GM12878 (cell line): Measurements from ENCODE around the gene RAD23B. TPM values are rescaled to one million over a fixed set of nuclear protein-coding genes. Genes with fewer than 3 reads are reported as not detected.

Source experiments
- ATAC-seq: fragments of 200-7000 bp; cut with Tn5 transposase; 3 replicates; pipeline ENCODE4 v1.9.1; 2020; ENCODE audit warnings: mild to moderate bottlenecking, moderate library complexity
- BruUV-seq: library from RNA; stranded (reverse); fragments of 400-500 nt; replicated peaks from 2 replicates; lab custom pipeline; 2021; lab: Mats Ljungman, UMichigan
- CTCF ChIA-PET: fragments of 300-600 bp; sonication (Branson Sonifier 250); formaldehyde crosslinking; extraction: SDS; loops from one replicate; lab custom pipeline; 2021; ENCODE audit warnings: inconsistent platforms; lab: Yijun Ruan, JAX
- POLR2A ChIA-PET: fragments of 350-600 bp; formaldehyde crosslinking; extraction: SDS; loops from one replicate; lab custom pipeline; 2021; ENCODE audit warnings: inconsistent platforms; lab: Charles Lee
- RAD21 ChIA-PET: fragments of 300-600 bp; sonication (Branson Sonifier 250); formaldehyde crosslinking; loops from one replicate; lab custom pipeline; 2023; ENCODE audit warnings: antibody characterized with exemption; ENCODE audit not compliant: unreplicated experiment; lab: Charles Lee
- SMC1A ChIA-PET: fragments of 300-600 bp; sonication (Branson Sonifier 250); formaldehyde crosslinking; loops from one replicate; lab custom pipeline; 2023; ENCODE audit not compliant: unreplicated experiment, uncharacterized antibody; lab: Charles Lee
- DNase-seq: peaks from one replicate; pipeline ENCODE4 v3.0.0-alpha.2; 2011; ENCODE audit warnings: low read depth, low spot score
- FAIRE-seq: peaks from 3 replicates; lab custom pipeline; 2011; peaks lifted over from hg19 to GRCh38; lab: Jason Lieb, UNC
- H2AFZ ChIP-seq: 2 replicates; pipeline ENCODE4 v1.6.0; 2011; ENCODE audit warnings: low read depth, low read length, control low read depth; ENCODE audit not compliant: control insufficient read depth
- H3K27ac ChIP-seq: 2 replicates; pipeline ENCODE4 v1.5.1; 2011; ENCODE audit warnings: control low read depth; ENCODE audit not compliant: control insufficient read depth, insufficient read depth
- H3K27me3 ChIP-seq, 2 experiments: replicated peaks in 1 of 2; 2 replicates each; pipeline versions ENCODE4 v1.6.0 to v1.6.1; 2011; ENCODE audit warnings: low read length in 1 of 2; ENCODE audit not compliant: control insufficient read depth in 2 of 2, insufficient read depth in 2 of 2
- H3K36me3 ChIP-seq, 2 experiments: 2 replicates each; pipeline ENCODE4 v1.5.1; 2011; ENCODE audit warnings: low read length in 1 of 2; ENCODE audit not compliant: control insufficient read depth in 2 of 2, insufficient read depth in 2 of 2
- H3K4me1 ChIP-seq: 2 replicates; pipeline ENCODE4 v1.6.1; 2011; ENCODE audit warnings: mild to moderate bottlenecking, low read length, moderate library complexity, mixed read lengths; ENCODE audit not compliant: control insufficient read depth, insufficient read depth
- H3K4me2 ChIP-seq: 2 replicates; pipeline ENCODE4 v1.6.0; 2011; ENCODE audit warnings: control low read depth; ENCODE audit not compliant: control insufficient read depth, insufficient read depth
- H3K4me3 ChIP-seq: fragments of 200-600 bp; sonication (generic); 2 replicates; pipeline ENCODE4 v1.5.1; 2016
- H3K79me2 ChIP-seq: 2 replicates; pipeline ENCODE4 v1.6.0; 2011; ENCODE audit warnings: low read length; ENCODE audit not compliant: control insufficient read depth, insufficient read depth
- H3K9ac ChIP-seq: 2 replicates; pipeline ENCODE4 v1.8.0; 2011; ENCODE audit warnings: low read length, control low read depth, mixed read lengths; ENCODE audit not compliant: control insufficient read depth, insufficient read depth
- H3K9me3 ChIP-seq: replicated peaks from 3 replicates; pipeline ENCODE4 v1.5.1; 2011; ENCODE audit warnings: mild to moderate bottlenecking, low read length; ENCODE audit not compliant: control insufficient read depth, insufficient read depth
- H4K20me1 ChIP-seq: 2 replicates; pipeline ENCODE4 v1.6.0; 2011; ENCODE audit not compliant: control insufficient read depth, insufficient read depth
- ATF2 ChIP-seq: IDR thresholded peaks from 2 replicates; pipeline ENCODE4 v1.6.1; 2012; ENCODE audit warnings: low read length, inconsistent platforms
- E2F8 ChIP-seq: fragments of 450-650 bp; IDR thresholded peaks from 2 replicates; pipeline ENCODE4 v1.6.1; 2018; ENCODE audit warnings: mild to moderate bottlenecking, low read depth, moderate library complexity; ENCODE audit not compliant: partially characterized antibody
- FOS ChIP-seq: IDR thresholded peaks from 3 replicates; pipeline ENCODE4 v1.6.1; 2011; ENCODE audit warnings: borderline replicate concordance; ENCODE audit not compliant: insufficient read length; ENCODE audit errors: extremely low read depth
- IKZF1 ChIP-seq: fragments of 450-650 bp; conservative IDR thresholded peaks from 2 replicates; pipeline ENCODE4 v1.6.1; 2017; ENCODE audit warnings: antibody characterized with exemption, mild to moderate bottlenecking
- MLLT1 ChIP-seq: fragments of 450-650 bp; IDR thresholded peaks from 2 replicates; pipeline ENCODE4 v1.6.1; 2016; ENCODE audit warnings: mild to moderate bottlenecking
- NFIC ChIP-seq: IDR thresholded peaks from 2 replicates; pipeline ENCODE4 v1.6.1; 2012; ENCODE audit warnings: low read depth, mild to moderate bottlenecking, inconsistent platforms, low read length, moderate library complexity
- NR2C2 ChIP-seq: IDR thresholded peaks from 2 replicates; pipeline ENCODE4 v1.6.1; 2011; ENCODE audit warnings: borderline replicate concordance, low read depth; ENCODE audit not compliant: control insufficient read depth, insufficient read length
- POLR2AphosphoS2 ChIP-seq: IDR thresholded peaks from 2 replicates; pipeline ENCODE4 v1.6.1; 2011; ENCODE audit warnings: low read depth, mild to moderate bottlenecking, low read length, improper control_type of control experiment, moderate library complexity
- SMAD5 ChIP-seq: IDR thresholded peaks from 2 replicates; pipeline ENCODE4 v1.6.1; 2016; ENCODE audit warnings: antibody characterized with exemption, low read depth
- SP1 ChIP-seq: IDR thresholded peaks from one replicate; pipeline ENCODE4 v1.6.1; 2011; ENCODE audit warnings: low read depth, low read length
- SUZ12 ChIP-seq: fragments of 200-600 bp; sonication (generic); IDR thresholded peaks from one replicate; pipeline ENCODE4 v1.6.1; 2018; ENCODE audit warnings: antibody characterized with exemption, mild to moderate bottlenecking; ENCODE audit not compliant: unreplicated experiment
- TARDBP ChIP-seq: IDR thresholded peaks from 2 replicates; pipeline ENCODE4 v1.6.1; 2016; ENCODE audit warnings: borderline replicate concordance
- ZBTB11 ChIP-seq: fragments of 450-650 bp; formaldehyde crosslinking; IDR thresholded peaks from 2 replicates; pipeline ENCODE4 v1.5.0; 2022; ENCODE audit warnings: mild to moderate bottlenecking, missing genetic modification characterization
- ZNF207 ChIP-seq: fragments of 450-650 bp; IDR thresholded peaks from 2 replicates; pipeline ENCODE4 v1.6.1; 2014; ENCODE audit warnings: antibody characterized with exemption, mild to moderate bottlenecking, borderline replicate concordance
- WGBS: methylation state at CpG from one replicate; pipeline ENCODE4 v1.1.6; 2016; ENCODE audit warnings: low lambda C conversion rate; ENCODE audit not compliant: insufficient replicate concordance, insufficient coverage; ENCODE audit errors: missing lambda C conversion rate; 5-methylcytosine and 5-hydroxymethylcytosine counted together
- in situ Hi-C: fragments of 300-500 bp; cut with MboI; formaldehyde crosslinking; loops from 9 replicates; pipeline ENCODE4 v1.14.3; 2018; ENCODE audit warnings: mixed read lengths
- intact Hi-C: fragments of 100-400 bp; cut with micrococcal nuclease; formaldehyde crosslinking; loops from one replicate; pipeline ENCODE4 v1.14.2; 2022; ENCODE audit not compliant: unreplicated experiment
- polyA plus RNA-seq, 11 experiments: library from polyadenylated mRNA; depleted of rRNA in 4 of 11; unstranded in 6 of 11; stranded (reverse) in 5 of 11; fragments of >200 nt; fragmentation: Nextera tagmentation in 4 of 11; fragmentation: Illumina TruSeq in 1 of 11; extraction: Ambion mirVana in 4 of 11; extraction: Trizol in 1 of 11; gene quantifications; 1 replicate in 1 of 11; 2 replicates in 10 of 11; pipeline versions ENCODE4 v1.2.1 to v1.2.3, GENCODE V29; 2011 to 2016; ENCODE audit warnings: inconsistent platforms in 2 of 11, missing spikeins in 2 of 11, low read depth in 1 of 11
- total RNA-seq, 4 experiments: library from RNA; depleted of rRNA in 3 of 4; stranded (reverse); fragments of >200 nt in 3 of 4; fragmentation: Illumina TruSeq in 1 of 4; extraction: Trizol in 1 of 4; gene quantifications; 2 replicates each; pipeline versions ENCODE4 v1.2.1 to v1.2.3, GENCODE V29; 2013 to 2021

The RAD23B gene
- total and polyA plus RNA-seq, 10 of the 15 experiments (the other 5 are each of a cell fraction or from before 2014, with no cell fraction given), result 10.3 to 256 (median 54.6) TPM

GRCh38 chr9:107355394-107355793 lies 72.3 kb downstream of the RAD23B start (continued):
- TF ChIP-seq ZBTB11 (CRISPR knock-in tag), result no peak

- Histone ChIP-seq H3K27me3 (no peaks in the 10 kb centered on the region; a peak in 1 of 4 replicates), H3K4me1 (no peaks in the 10 kb centered on the region), H3K9ac (no peak overlapping the region), H3K4me3 (no peak overlapping the region), H3K79me2 (no peaks in the 10 kb centered on the region), H3K36me3 (no peaks in the 10 kb centered on the region), H3K4me2 (no peak overlapping the region), H3K9me3 (no peaks in the 10 kb centered on the region; the same call in 2 of the 3 replicates), H4K20me1 (no peaks in the 10 kb centered on the region), H3K27ac (no peak overlapping the region), H2AFZ (no peak overlapping the region)
- in situ Hi-C loops (no loop called here), intact Hi-C loops (no loop called here)
- BruUV-seq, result no TSS peak
- no peak for FAIRE-seq
- ChIA-PET POLR2A (interaction anchor here (0.6 kb wide), 1 partner anchor 393 kb away, joined by 3 read pairs; no protein-coding TSS in a partner anchor), RAD21 (interaction anchor here (1.5 kb wide), 1 partner anchor 17 kb away, joined by 3 read pairs; no protein-coding TSS in a partner anchor), CTCF (no interaction called here), SMC1A (no interaction called here)
- ATAC-seq, result no peak
- no peak for DNase-seq
- WGBS, result 45% methylated on average over 7 of the region's 7 CpGs
- no peak for TF ChIP-seq TARDBP
- TF ChIP-seq E2F8, result no peak
- TF ChIP-seq SMAD5, result no peak
- no peak for TF ChIP-seq IKZF1
- TF ChIP-seq SUZ12, result no peak
- no peak for TF ChIP-seq FOS
- TF ChIP-seq ZNF207, result no peak
- no peak for TF ChIP-seq SP1
- no peak for TF ChIP-seq POLR2AphosphoS2
- TF ChIP-seq ATF2, result no peak
- TF ChIP-seq NFIC, result no peak
- TF ChIP-seq MLLT1, result no peak
- no peak for TF ChIP-seq NR2C2
These were observed 75.9 kb downstream of the RAD23B start for GRCh38 chr9:107358986-107359385.
